Heart right ventricle (tissue), 16 donors: ENCODE results near the gene F2RL2. TPM values are rescaled to one million over a fixed set of nuclear protein-coding genes. Genes with fewer than 3 reads are reported as not detected.

Source experiments
- ATAC-seq, 8 donors: fragments of 200-7000 bp; cut with Tn5 transposase; one replicate each; pipeline ENCODE4 v1.9.1; 2020; ENCODE audit warnings: mild to moderate bottlenecking in 8 of 8, moderate library complexity in 8 of 8, moderate number of reproducible peaks in 1 of 8
- DNase-seq, 2 donors: peaks; one replicate each; pipeline ENCODE4 v3.0.0-alpha.2; 2020
- H3K27ac ChIP-seq, 10 donors: fragments of 200-600 bp; sonication (generic) in 2 of 10; one replicate each; pipeline versions ENCODE4 v1.5.0 to v1.8.0; 2020 to 2022; ENCODE audit warnings: mild to moderate bottlenecking in 3 of 10
- H3K27me3 ChIP-seq, 7 donors: fragments of 200-600 bp; one replicate each; pipeline ENCODE4 v1.8.0; 2021 to 2022; ENCODE audit warnings: mild to moderate bottlenecking in 2 of 7
- H3K36me3 ChIP-seq, 9 donors: fragments of 200-600 bp; sonication (generic) in 1 of 9; one replicate each; pipeline versions ENCODE4 v1.5.0 to v1.8.0; 2020 to 2022; ENCODE audit warnings: mild to moderate bottlenecking in 2 of 9
- H3K4me1 ChIP-seq, 9 donors: fragments of 200-600 bp; sonication (generic) in 1 of 9; one replicate each; pipeline versions ENCODE4 v1.5.0 to v1.8.0; 2020 to 2022; ENCODE audit warnings: mild to moderate bottlenecking in 4 of 9
- H3K4me3 ChIP-seq, 10 donors: fragments of 200-600 bp; sonication (generic) in 2 of 10; one replicate each; pipeline versions ENCODE4 v1.5.0 to v1.8.0; 2020 to 2022; ENCODE audit warnings: mild to moderate bottlenecking in 7 of 10, moderate library complexity in 2 of 10
- H3K9me3 ChIP-seq, 11 donors: fragments of 200-600 bp in 10 of 11; sonication (generic) in 2 of 11; one replicate each; pipeline versions ENCODE4 v1.5.0 to v1.8.0; 2013 to 2022; ENCODE audit warnings: mild to moderate bottlenecking in 2 of 11, control low read depth in 1 of 11, moderate library complexity in 1 of 11
- CTCF ChIP-seq, 9 donors: fragments of 200-600 bp; sonication (generic) in 2 of 9; IDR thresholded peaks; one replicate each; pipeline versions ENCODE4 v1.5.0 to v1.8.0; 2021 to 2022; ENCODE audit warnings: antibody characterized with exemption in 9 of 9, mild to moderate bottlenecking in 5 of 9, moderate library complexity in 1 of 9
- WGBS, 2 donors: extraction: QIAGEN DNeasy Blood & Tissue Kit; methylation state at CpG; one replicate each; pipeline ENCODE4 v1.1.7; 2013; ENCODE audit warnings: inconsistent platforms in 1 of 2; 5-methylcytosine and 5-hydroxymethylcytosine counted together
- intact Hi-C, 10 donors: fragments of 100-400 bp; cut with DNase I; formaldehyde crosslinking; loops; one replicate each; pipeline versions ENCODE4 v1.11.1 to v1.14.2; 2022
- polyA plus RNA-seq, 2 donors: library from polyadenylated mRNA; stranded (reverse); fragments of 200-250 nt; gene quantifications; one replicate each; pipeline ENCODE4 v1.2.3, GENCODE V29; 2013
- total RNA-seq, 10 donors: library from RNA; stranded (reverse); fragmentation: NEBNext Ultra II Directional in 3 of 10; extraction: Animal tissue kit (Norgen Biotek cat#: 25700) in 3 of 10; gene quantifications; one replicate each; pipeline versions ENCODE4 v1.2.1 to v1.2.4, GENCODE V29; 2021 to 2023
- donor health status: Arrhythmogenic right ventricular cardiomyopathy.
- donor health status: ischemic (EF 13 %, LVEDD 7.1; RV severe dilation, severe dysfunction).
- donor health status: healthy with polysubstance abuse.
- donor health status: DM: no; HTN: yes; CAD: no.
- donor health status: DM: no; HTN: no; CAD: no.
- donor health status: ischemic (EF 25% LVEDD 6.9; RV normal size, moderate dysfunction).
- donor health status: ischemic (EF 25% LVEDD 5.7; RV mildly dilated, moderate dysfunction).
- donor health status: healthy.
- donor health status: DM: yes; HTN: yes; CAD: no.
- donor health status: Ischemic cardiomyopathy.
- donor health status: ischemic (EF 35%, LVEDD 5.7; RV mildly dilated, moderate dysfunction).
- donor health status: nonischemic (EF 11% LVEDD 7.7; RV severe dilation, severe dysfunction).
- donor health status: DM: yes; HTN: yes; CAD: no.
- donor health status: PGD.
- donor health status: ischemic (EF 29% LVEDD 5.4; RV normal size, mild dysfunction).
- donor health status: nonischemic (EF 23%, LVEDD 6.1; RV moderate dilation, normal function).

Gene F2RL2
- total and polyA plus RNA-seq, 12 donors = 0.12 to 1.5 (median 0.38) TPM

GRCh38 chr5:76610196-76610595 is 13.0 kb downstream of the F2RL2 start:
- H3K27ac ChIP-seq = no peak overlapping the region
- peaks cover 0 to 13% (median 0%) of the 10 kb centered on the region in 9 donors for H3K4me1 ChIP-seq
- 85 to 94% methylated on average over 1 of the region's 1 CpG for WGBS, 2 donors
- peaks cover 0 to 11% (median 0%) of the 10 kb centered on the region in 7 donors for H3K27me3 ChIP-seq
- intact Hi-C loops = no loop called here
- DNase-seq = no peak
- H3K36me3 ChIP-seq = peaks cover 0 to 55% (median 0%) of the 10 kb centered on the region in 9 donors
- no peak overlapping the region for H3K4me3 ChIP-seq
- no peaks in the 10 kb centered on the region for H3K9me3 ChIP-seq
- no peak for TF ChIP-seq CTCF (IDR thresholded peaks at IDR 0.05)
- ATAC-seq = no peak

- intact Hi-C loops = loop anchor here in 5 of 10 donors (10.0 kb wide), 3 partner anchors 106 to 406 kb away; partner anchors contain the start of gene F2R (in 2 of the 5)
- ATAC-seq = peak in 4 of 8 donors; percentile 41 to 54 (median 49)
- WGBS, 2 donors = 55 to 57% methylated on average over 4 of the region's 4 CpGs
Measured at GRCh38 chr5:76608833-76609232, 14.4 kb downstream of the F2RL2 start.

GRCh38 chr5:76607353-76607871 is 15.8 kb downstream of the F2RL2 start:
- 46 to 53% methylated on average over 9 of the region's 9 CpGs for WGBS, 2 donors
- ATAC-seq = peak in 3 of 8 donors; percentile 42 to 47 (median 44)
- Histone ChIP-seq H3K4me1 (peaks cover 0 to 13% (median 0%) of the 10 kb centered on the region in 9 donors), H3K36me3 (peaks cover 0 to 43% (median 0%) of the 10 kb centered on the region in 9 donors), H3K9me3 (no peaks in the 10 kb centered on the region), H3K27me3 (peaks cover 0 to 11% (median 0%) of the 10 kb centered on the region in 7 donors), H3K4me3 (peak overlapping the region in 2 of 10 donors; percentile 0 to 12), H3K27ac (peak overlapping the region in 5 of 10 donors; percentile 21 to 36 (median 29))
- no peak for DNase-seq
- intact Hi-C loops = loop anchor here in 5 of 10 donors (10.0 kb wide), 3 partner anchors 107 to 407 kb away; partner anchors contain the start of gene F2R (in 2 of the 5)
- no peak for TF ChIP-seq CTCF (IDR thresholded peaks at IDR 0.05)

More at GRCh38 chr5:76608833-76609232, 14.4 kb downstream of the F2RL2 start:
- H3K36me3 ChIP-seq = peaks cover 0 to 49% (median 0%) of the 10 kb centered on the region in 9 donors
- no peak overlapping the region for H3K27ac ChIP-seq
- no peak overlapping the region for H3K4me3 ChIP-seq
- H3K4me1 ChIP-seq = peaks cover 0 to 13% (median 0%) of the 10 kb centered on the region in 9 donors
- no peaks in the 10 kb centered on the region for H3K9me3 ChIP-seq
- H3K27me3 ChIP-seq = peaks cover 0 to 11% (median 0%) of the 10 kb centered on the region in 7 donors
- no peak for DNase-seq
- TF ChIP-seq CTCF (IDR thresholded peaks at IDR 0.05) = no peak

- 90% methylated on average over 2 of the region's 2 CpGs for WGBS, 2 donors
- peaks cover 0 to 37% (median 0%) of the 10 kb centered on the region in 9 donors for H3K36me3 ChIP-seq
- H3K4me3 ChIP-seq = no peak overlapping the region
- H3K9me3 ChIP-seq = no peaks in the 10 kb centered on the region
- ATAC-seq = no peak
- DNase-seq = no peak
- peaks cover 0 to 15% (median 0%) of the 10 kb centered on the region in 9 donors for H3K4me1 ChIP-seq
- TF ChIP-seq CTCF (IDR thresholded peaks at IDR 0.05) = no peak
- intact Hi-C loops = loop anchor here in 5 of 10 donors (10.0 kb wide), 3 partner anchors 108 to 408 kb away; partner anchors contain the start of gene F2R (in 2 of the 5)
- peaks cover 0 to 4% (median 0%) of the 10 kb centered on the region in 7 donors for H3K27me3 ChIP-seq
- H3K27ac ChIP-seq = peak overlapping the region in 2 of 10 donors; percentile 22 to 34
Measured at GRCh38 chr5:76606701-76607100, 16.5 kb downstream of the F2RL2 start.
